Tongue (tissue), 2 donors: Measurements from ENCODE around the gene RAP1GAP. TPM values are rescaled to one million over a fixed set of nuclear protein-coding genes. Genes with fewer than 3 reads are reported as not detected.
A peak's percentile ranks its signal among the peaks of the same experiment; 100 is the strongest.
"Not testable (repeated sequence)": the region's sequence is repeated elsewhere in the genome, so short reads cannot be mapped to it uniquely, and the experiment has no call there.

Experiments
- DNase-seq: peaks from one replicate; pipeline ENCODE4 v3.0.0-alpha.2; 2015
- total RNA-seq: library from RNA; depleted of rRNA; stranded (reverse); fragments of >200 nt; gene quantifications from one replicate; pipeline ENCODE4 v1.2.3, GENCODE V29; 2014

Gene RAP1GAP
- total RNA-seq, 1 donor from 2014 or later: 2.7 TPM

- DNase-seq: no peak
Measured at GRCh38 chr1:21677168-21677567, 8.0 kb upstream of the RAP1GAP start.

- DNase-seq: no peak
Measured at GRCh38 chr1:21674957-21675356, 5.8 kb upstream of the RAP1GAP start.

- not testable (repeated sequence) for DNase-seq
Measured at GRCh38 chr1:21673853-21674252, 4.7 kb upstream of the RAP1GAP start.

GRCh38 chr1:21673277-21673780, 4.2 kb upstream of the RAP1GAP start:
- peak; percentile 73 for DNase-seq

- no peak for DNase-seq
Measured at GRCh38 chr1:21672478-21673276, 3.5 kb upstream of the RAP1GAP start.

- no peak for DNase-seq
Measured at GRCh38 chr1:21671915-21672314, 2.8 kb upstream of the RAP1GAP start.

- no peak for DNase-seq
Measured at GRCh38 chr1:21670956-21671902, 2.1 kb upstream of the RAP1GAP start.

GRCh38 chr1:21670059-21670881, 1.1 kb upstream of the RAP1GAP start:
- DNase-seq: no peak

- DNase-seq: no peak
Measured at GRCh38 chr1:21668951-21669257, 253 bp downstream of the RAP1GAP start.

GRCh38 chr1:21668232-21668950, 766 bp downstream of the RAP1GAP start:
- DNase-seq: no peak

GRCh38 chr1:21667348-21668231, 1.6 kb downstream of the RAP1GAP start:
- DNase-seq: no peak

- no peak for DNase-seq
Measured at GRCh38 chr1:21666576-21667320, 2.4 kb downstream of the RAP1GAP start.

- no peak for DNase-seq
Measured at GRCh38 chr1:21665711-21666575, 3.2 kb downstream of the RAP1GAP start.

GRCh38 chr1:21664806-21665588, 4.2 kb downstream of the RAP1GAP start:
- no peak for DNase-seq

- DNase-seq: no peak
Measured at GRCh38 chr1:21663951-21664805, 5.0 kb downstream of the RAP1GAP start.

- DNase-seq: no peak
Measured at GRCh38 chr1:21663248-21663950, 5.8 kb downstream of the RAP1GAP start.
